GM06990 (cell line): ENCODE data around the gene ANKRD13D.
A peak's percentile ranks its signal among the peaks of the same experiment; 100 is the strongest.
"Not testable (repeated sequence)": the region's sequence is repeated elsewhere in the genome, so short reads cannot be mapped to it uniquely, and the experiment has no call there.

Source experiments
- DNase-seq: peaks from one replicate; pipeline ENCODE4 v3.0.0-alpha.2; 2011; ENCODE audit not compliant: insufficient read length; ENCODE audit errors: extremely low read depth
- H3K27me3 ChIP-seq: replicated peaks from 2 replicates; pipeline ENCODE4 v1.6.0; 2011; ENCODE audit warnings: low read length; ENCODE audit not compliant: control insufficient read depth, insufficient read depth
- H3K36me3 ChIP-seq: 2 replicates; pipeline ENCODE4 v1.5.1; 2011; ENCODE audit warnings: low read length; ENCODE audit not compliant: control insufficient read depth, insufficient read depth
- H3K4me3 ChIP-seq: replicated peaks from 2 replicates; pipeline ENCODE4 v1.5.1; 2011; ENCODE audit warnings: low read depth, mild to moderate bottlenecking, control low read depth, low read length
- CTCF ChIP-seq: IDR thresholded peaks from 2 replicates; pipeline ENCODE4 v1.5.1; 2011; ENCODE audit warnings: low read length, control low read depth, mild to moderate bottlenecking, inconsistent platforms; ENCODE audit not compliant: insufficient read depth, poor library complexity, severe bottlenecking

ANKRD13D gene

GRCh38 chr11:67256477-67257135 is 32.5 kb upstream of the ANKRD13D start:
- DNase-seq: no peak
- no peak overlapping the region for H3K4me3 ChIP-seq
- H3K36me3 ChIP-seq: peaks cover 46% of the 10 kb centered on the region
- no peaks in the 10 kb centered on the region for H3K27me3 ChIP-seq
- no peak for TF ChIP-seq CTCF

- peaks cover 10% of the 10 kb centered on the region for H3K36me3 ChIP-seq
- no peaks in the 10 kb centered on the region for H3K27me3 ChIP-seq
- no peak for DNase-seq
- TF ChIP-seq CTCF: no peak
- no peak overlapping the region for H3K4me3 ChIP-seq
Observed at GRCh38 chr11:67260406-67260805, 28.7 kb upstream of the ANKRD13D start.

GRCh38 chr11:67260885-67261639 is 28.0 kb upstream of the ANKRD13D start:
- H3K36me3 ChIP-seq, DNase-seq, H3K27me3 ChIP-seq: not testable (repeated sequence)
- H3K4me3 ChIP-seq: peak overlapping the region; percentile 53

- no peak for DNase-seq
- H3K36me3 ChIP-seq: peaks cover 3% of the 10 kb centered on the region
- no peak overlapping the region for H3K4me3 ChIP-seq
- TF ChIP-seq CTCF: no peak
- H3K27me3 ChIP-seq: no peaks in the 10 kb centered on the region
Observed at GRCh38 chr11:67261640-67261945, 27.5 kb upstream of the ANKRD13D start.

- no peak for TF ChIP-seq CTCF
- no peak overlapping the region for H3K4me3 ChIP-seq
- no peaks in the 10 kb centered on the region for H3K27me3 ChIP-seq
- H3K36me3 ChIP-seq: peaks cover 2% of the 10 kb centered on the region; the same call in 1 of the 2 replicates
- no peak for DNase-seq
Observed at GRCh38 chr11:67261946-67262681, 27.0 kb upstream of the ANKRD13D start.
